ENCODE results near the gene RAPGEF2. TPM values are rescaled to one million over a fixed set of nuclear protein-coding genes. Genes with fewer than 3 reads are reported as not detected.

Gene RAPGEF2
- total RNA-seq, 2 donors from 2014 or later, result 38.2 to 46.7 TPM

DNA sequence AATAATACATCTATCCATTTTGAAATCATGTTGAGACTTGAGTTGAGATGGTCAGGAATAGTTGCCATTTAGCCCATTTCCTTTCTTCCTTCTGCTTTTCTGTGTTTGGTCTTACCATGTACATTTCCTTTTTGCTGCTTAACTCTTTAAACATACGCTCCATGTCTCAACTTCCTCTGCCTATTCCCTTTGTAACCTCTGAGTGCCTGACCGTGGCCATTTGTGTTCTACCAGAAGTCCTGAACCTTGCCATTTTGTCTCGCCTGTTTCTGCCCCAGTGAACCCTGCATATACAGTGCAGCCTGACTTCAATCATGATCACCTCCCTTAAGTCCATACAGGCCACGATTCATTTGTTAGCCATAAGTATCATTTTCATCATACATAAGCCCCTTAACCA lies 169.0 kb downstream of the RAPGEF2 start:
- intact Hi-C loops (cut with DNase I), result no loop called here
- ATAC-seq, result no peak
- Histone ChIP-seq H3K27me3 (no peaks in the 10 kb centered on the region), H3K27ac (no peak overlapping the region), H3K36me3 (replicated peaks in 1 of 2; ENCODE audit: insufficient read depth in 1 of 2, low read depth in 2 of 2) (no peaks in the 10 kb centered on the region), H3K4me3 (no peak overlapping the region), H3K4me1 (peaks cover 9% of the 10 kb centered on the region), H3K9me3 (no peaks in the 10 kb centered on the region)
- no peak for TF ChIP-seq POLR2A (IDR thresholded peaks at IDR 0.05)
- TF ChIP-seq, protein P1, sequence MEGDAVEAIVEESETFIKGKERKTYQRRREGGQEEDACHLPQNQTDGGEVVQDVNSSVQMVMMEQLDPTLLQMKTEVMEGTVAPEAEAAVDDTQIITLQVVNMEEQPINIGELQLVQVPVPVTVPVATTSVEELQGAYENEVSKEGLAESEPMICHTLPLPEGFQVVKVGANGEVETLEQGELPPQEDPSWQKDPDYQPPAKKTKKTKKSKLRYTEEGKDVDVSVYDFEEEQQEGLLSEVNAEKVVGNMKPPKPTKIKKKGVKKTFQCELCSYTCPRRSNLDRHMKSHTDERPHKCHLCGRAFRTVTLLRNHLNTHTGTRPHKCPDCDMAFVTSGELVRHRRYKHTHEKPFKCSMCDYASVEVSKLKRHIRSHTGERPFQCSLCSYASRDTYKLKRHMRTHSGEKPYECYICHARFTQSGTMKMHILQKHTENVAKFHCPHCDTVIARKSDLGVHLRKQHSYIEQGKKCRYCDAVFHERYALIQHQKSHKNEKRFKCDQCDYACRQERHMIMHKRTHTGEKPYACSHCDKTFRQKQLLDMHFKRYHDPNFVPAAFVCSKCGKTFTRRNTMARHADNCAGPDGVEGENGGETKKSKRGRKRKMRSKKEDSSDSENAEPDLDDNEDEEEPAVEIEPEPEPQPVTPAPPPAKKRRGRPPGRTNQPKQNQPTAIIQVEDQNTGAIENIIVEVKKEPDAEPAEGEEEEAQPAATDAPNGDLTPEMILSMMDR (IDR thresholded peaks at IDR 0.05), result no peak
- 78 to 92% methylated on average over 4 of the region's 4 CpGs for WGBS, 2 donors
- DNase-seq, result no peak

DNA sequence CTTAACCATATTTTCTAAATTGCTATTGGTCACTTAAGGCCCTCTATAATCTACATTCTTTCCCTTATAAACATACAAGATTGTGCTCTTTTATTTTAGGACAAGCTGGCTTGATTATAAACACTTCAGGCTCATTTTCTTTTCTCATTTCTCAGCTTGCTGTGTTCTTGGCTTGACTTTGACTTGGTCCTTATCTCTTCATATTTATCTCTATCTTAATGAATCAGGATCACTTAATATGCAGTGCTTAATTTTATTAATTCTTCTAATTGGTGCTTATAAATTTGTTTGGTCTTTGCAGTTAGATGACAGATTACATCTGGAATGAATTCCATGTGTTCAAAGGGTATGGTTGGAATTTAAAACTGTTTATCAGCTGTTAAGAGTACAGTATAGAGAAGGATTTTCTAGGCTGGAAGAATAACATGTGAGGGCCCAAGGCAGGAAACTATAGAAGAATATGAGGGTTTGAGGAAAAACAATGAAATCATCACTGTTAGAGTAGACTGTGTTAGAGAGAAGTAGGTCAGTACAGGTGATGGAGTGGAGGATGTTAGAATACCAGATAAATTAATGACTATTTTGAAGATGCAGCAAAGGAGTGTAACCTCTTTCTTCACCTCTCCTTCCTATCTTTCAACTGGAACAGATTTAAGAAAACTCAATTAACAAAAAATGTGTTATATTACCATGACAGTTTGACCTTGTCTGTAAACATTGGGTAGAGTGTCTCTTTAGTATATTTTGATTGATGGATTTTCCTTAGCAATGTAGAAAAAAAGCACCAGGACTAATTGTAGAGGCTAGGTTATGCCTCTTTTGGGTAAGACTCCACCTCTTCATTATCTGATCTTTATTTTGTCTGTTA lies 169.6 kb downstream of the RAPGEF2 start:
- no peaks in the 10 kb centered on the region for H3K36me3 ChIP-seq (replicated peaks in 1 of 2; ENCODE audit: insufficient read depth in 1 of 2, low read depth in 2 of 2)
- no peaks in the 10 kb centered on the region for H3K9me3 ChIP-seq
- intact Hi-C loops (cut with DNase I), result no loop called here
- TF ChIP-seq, protein P1 (IDR thresholded peaks at IDR 0.05), result no peak
- no peak for TF ChIP-seq POLR2A (IDR thresholded peaks at IDR 0.05)
- no peaks in the 10 kb centered on the region for H3K27me3 ChIP-seq
- no peak overlapping the region for H3K27ac ChIP-seq
- H3K4me3 ChIP-seq, result no peak overlapping the region
- H3K4me1 ChIP-seq, result peaks cover 9% of the 10 kb centered on the region
- no peak for ATAC-seq
- no peak for DNase-seq

DNA sequence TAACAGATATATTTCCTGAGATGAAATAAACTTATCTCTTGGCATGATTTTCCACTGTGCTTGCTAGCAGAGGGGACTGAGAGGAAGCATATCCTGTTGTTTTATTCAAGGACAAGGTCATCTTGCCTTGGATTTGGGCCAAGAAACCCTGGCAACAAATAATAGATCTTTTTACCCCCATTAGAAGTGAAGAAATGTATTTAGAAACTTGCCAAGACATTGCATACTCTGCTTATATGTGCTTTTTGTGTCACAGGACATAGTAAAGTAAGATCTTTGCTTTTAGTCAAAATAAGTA lies 170.2 kb downstream of the RAPGEF2 start:
- ATAC-seq (no peak), DNase-seq (peak in 2 of 4 donors; percentile 16 to 27)
- Histone ChIP-seq H3K27me3 (no peaks in the 10 kb centered on the region), H3K27ac (no peak overlapping the region), H3K36me3 (replicated peaks in 1 of 2; ENCODE audit: insufficient read depth in 1 of 2, low read depth in 2 of 2) (no peaks in the 10 kb centered on the region), H3K4me1 (peaks cover 9% of the 10 kb centered on the region), H3K9me3 (no peaks in the 10 kb centered on the region), H3K4me3 (no peak overlapping the region)
- intact Hi-C loops (cut with DNase I), result no loop called here
- TF ChIP-seq, protein P1 (IDR thresholded peaks at IDR 0.05), result no peak
- no peak for TF ChIP-seq POLR2A (IDR thresholded peaks at IDR 0.05)

DNA sequence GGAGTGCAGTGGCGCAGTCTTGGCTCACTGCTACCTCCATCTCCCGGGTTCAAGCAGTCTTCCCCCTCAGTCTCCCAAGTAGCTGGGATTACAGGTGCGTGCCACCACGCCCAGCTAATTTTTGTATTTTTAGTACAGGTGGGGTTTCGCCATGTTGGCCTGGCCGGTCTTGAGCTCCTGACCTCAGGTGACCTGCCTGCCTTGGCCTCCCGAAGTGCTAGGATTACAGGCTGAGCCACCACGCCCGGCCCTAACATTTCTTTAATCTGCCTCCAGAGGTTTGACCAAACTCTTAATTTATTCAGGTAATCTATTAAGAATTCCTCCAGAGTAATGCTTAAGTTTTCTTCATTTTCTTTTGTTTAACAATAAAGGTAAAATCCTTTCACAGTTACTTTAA lies 171.0 kb downstream of the RAPGEF2 start:
- ATAC-seq, result no peak
- H3K9me3 ChIP-seq, result no peaks in the 10 kb centered on the region
- no peak overlapping the region for H3K27ac ChIP-seq
- DNase-seq, result no peak
- peaks cover 9% of the 10 kb centered on the region for H3K4me1 ChIP-seq
- no peaks in the 10 kb centered on the region for H3K36me3 ChIP-seq (replicated peaks in 1 of 2; ENCODE audit: insufficient read depth in 1 of 2, low read depth in 2 of 2)
- H3K27me3 ChIP-seq, result no peaks in the 10 kb centered on the region
- no peak for TF ChIP-seq POLR2A (IDR thresholded peaks at IDR 0.05)
- TF ChIP-seq, protein P1 (IDR thresholded peaks at IDR 0.05), result no peak
- no peak overlapping the region for H3K4me3 ChIP-seq
- WGBS, 2 donors, result 89 to 92% methylated on average over 9 of the region's 9 CpGs
- intact Hi-C loops (cut with DNase I), result no loop called here

DNA sequence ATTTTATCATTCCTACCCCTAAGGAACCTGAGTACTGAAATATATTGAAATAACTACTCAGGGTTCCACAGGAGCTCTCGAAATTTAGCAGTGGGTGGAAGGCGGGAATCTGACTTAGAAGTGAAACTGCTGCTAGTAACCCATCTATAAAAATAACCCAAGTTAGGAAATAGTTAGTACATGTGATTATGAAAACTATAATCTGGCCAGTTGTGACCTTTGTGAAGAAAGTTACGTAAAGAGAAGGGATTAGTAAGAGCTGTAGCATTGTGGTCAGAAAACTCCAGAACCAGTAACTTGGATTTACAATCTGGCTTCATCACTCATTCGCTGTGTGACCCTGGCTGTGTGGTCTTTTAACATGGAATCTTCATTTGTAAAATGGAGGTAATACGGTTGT lies 175.5 kb downstream of the RAPGEF2 start:
- WGBS, 2 donors, result 78 to 92% methylated on average over 5 of the region's 5 CpGs
- ATAC-seq, result no peak

More for the DNA sequence above, 175.5 kb downstream of the RAPGEF2 start:
- H3K27me3 ChIP-seq, result no peaks in the 10 kb centered on the region
- no peaks in the 10 kb centered on the region for H3K36me3 ChIP-seq (replicated peaks in 1 of 2; ENCODE audit: insufficient read depth in 1 of 2, low read depth in 2 of 2)
- intact Hi-C loops (cut with DNase I), result no loop called here
- TF ChIP-seq, protein P1 (IDR thresholded peaks at IDR 0.05), result no peak
- no peak for TF ChIP-seq POLR2A (IDR thresholded peaks at IDR 0.05)
- H3K27ac ChIP-seq, result no peak overlapping the region
- H3K4me3 ChIP-seq, result no peak overlapping the region
- no peak for DNase-seq
- H3K4me1 ChIP-seq, result peaks cover 31% of the 10 kb centered on the region
- no peaks in the 10 kb centered on the region for H3K9me3 ChIP-seq
